GM23338 (cell line): Measurements from ENCODE around the gene EMILIN2. TPM values are rescaled to one million over a fixed set of nuclear protein-coding genes. Genes with fewer than 3 reads are reported as not detected.

Experiments used
- ATAC-seq: fragments of 200-7000 bp; cut with Tn5 transposase; 3 replicates; pipeline ENCODE4 v1.9.1; 2020
- DNase-seq: peaks from one replicate; pipeline ENCODE4 v3.0.0-alpha.2; 2015; ENCODE audit warnings: low spot score
- H2AFZ ChIP-seq: fragments of 200-600 bp; sonication (generic); 2 replicates; pipeline ENCODE4 v1.8.0; 2016; ENCODE audit warnings: antibody characterized with exemption, mild to moderate bottlenecking, moderate library complexity
- H3F3A ChIP-seq: fragments of 200-600 bp; sonication (generic); replicated peaks from 2 replicates; pipeline ENCODE4 v1.8.0; 2017; ENCODE audit warnings: antibody characterized with exemption, mixed run types, low read depth
- H3K27ac ChIP-seq: fragments of 200-600 bp; sonication (generic); 2 replicates; pipeline ENCODE4 v1.6.1; 2016; ENCODE audit warnings: low read depth
- H3K27me3 ChIP-seq: fragments of 200-600 bp; sonication (generic); 2 replicates; pipeline ENCODE4 v1.8.0; 2016; ENCODE audit warnings: mild to moderate bottlenecking, mixed run types, moderate library complexity; ENCODE audit not compliant: insufficient read depth
- H3K36me3 ChIP-seq: fragments of 200-600 bp; sonication (generic); 2 replicates; pipeline ENCODE4 v1.8.0; 2016; ENCODE audit warnings: mild to moderate bottlenecking; ENCODE audit not compliant: insufficient read depth
- H3K4me1 ChIP-seq: fragments of 200-600 bp; sonication (generic); 2 replicates; pipeline ENCODE4 v1.8.0; 2016; ENCODE audit warnings: mild to moderate bottlenecking, moderate library complexity; ENCODE audit not compliant: insufficient read depth
- H3K4me2 ChIP-seq: fragments of 200-600 bp; sonication (generic); 2 replicates; pipeline ENCODE4 v1.7.1; 2017; ENCODE audit warnings: mixed run types
- H3K4me3 ChIP-seq: fragments of 200-600 bp; sonication (generic); 2 replicates; pipeline ENCODE4 v1.6.1; 2016; ENCODE audit warnings: mixed run types
- H3K79me2 ChIP-seq: fragments of 200-600 bp; sonication (generic); replicated peaks from 2 replicates; pipeline ENCODE4 v1.8.0; 2017; ENCODE audit warnings: mild to moderate bottlenecking; ENCODE audit not compliant: insufficient read depth
- H3K9me2 ChIP-seq: fragments of 200-600 bp; sonication (generic); 2 replicates; pipeline ENCODE4 v1.8.0; 2017; ENCODE audit not compliant: insufficient read depth
- H4K20me1 ChIP-seq: fragments of 200-600 bp; sonication (generic); replicated peaks from 2 replicates; pipeline ENCODE4 v1.8.0; 2017; ENCODE audit warnings: mild to moderate bottlenecking; ENCODE audit not compliant: insufficient read depth
- H3K27ac Mint-ChIP-seq: 2 replicates; pipeline ENCODE4 v1.8.0; 2020; ENCODE audit warnings: inconsistent platforms, mild to moderate bottlenecking, moderate library complexity, mixed read lengths
- H3K27me3 Mint-ChIP-seq: 3 replicates; pipeline ENCODE4 v1.8.0; 2022; ENCODE audit warnings: low read depth, mild to moderate bottlenecking, moderate library complexity, mixed read lengths, inconsistent platforms; ENCODE audit not compliant: insufficient read depth, poor library complexity
- H3K36me3 Mint-ChIP-seq: 3 replicates; pipeline ENCODE4 v1.8.0; 2021; ENCODE audit warnings: low read depth, mild to moderate bottlenecking, inconsistent platforms, moderate library complexity, mixed read lengths
- H3K4me1 Mint-ChIP-seq: 3 replicates; pipeline ENCODE4 v1.8.0; 2020; ENCODE audit warnings: mild to moderate bottlenecking, inconsistent platforms, mixed read lengths
- H3K4me3 Mint-ChIP-seq: 3 replicates; pipeline ENCODE4 v1.8.0; 2021; ENCODE audit warnings: moderate library complexity, mild to moderate bottlenecking, inconsistent platforms, mixed read lengths
- H3K9me3 Mint-ChIP-seq: 3 replicates; pipeline ENCODE4 v1.8.0; 2020; ENCODE audit warnings: moderate library complexity, mild to moderate bottlenecking, inconsistent platforms, mixed read lengths
- CREB1 ChIP-seq: fragments of 250-450 bp; sonication (Bioruptor Pico); IDR thresholded peaks from 2 replicates; pipeline ENCODE4 v1.5.0; 2020; ENCODE audit warnings: low read depth, mild to moderate bottlenecking, moderate library complexity
- CTCF ChIP-seq, 2 experiments: fragments of 200-600 bp in 1 of 2; sonication (generic) in 1 of 2; conservative IDR thresholded peaks; 2 replicates each; pipeline versions ENCODE4 v1.5.1 to v1.6.1; 2016 to 2017; ENCODE audit warnings: antibody characterized with exemption in 2 of 2, low read depth in 2 of 2, mild to moderate bottlenecking in 2 of 2, moderate library complexity in 1 of 2
- ETS1 ChIP-seq: IDR thresholded peaks from 2 replicates; pipeline ENCODE4 v1.6.1; 2016; ENCODE audit warnings: antibody characterized with exemption
- EZH2 ChIP-seq: fragments of 200-600 bp; sonication (generic); IDR thresholded peaks from one replicate; pipeline ENCODE4 v1.8.0; 2017; ENCODE audit warnings: antibody characterized with exemption, mild to moderate bottlenecking, low read depth; ENCODE audit not compliant: unreplicated experiment
- EZH2phosphoT487 ChIP-seq: fragments of 200-600 bp; sonication (generic); IDR thresholded peaks from one replicate; pipeline ENCODE4 v1.8.1; 2018; ENCODE audit warnings: antibody characterized with exemption; ENCODE audit not compliant: unreplicated experiment
- JUNB ChIP-seq: IDR thresholded peaks from one replicate; pipeline ENCODE4 v1.6.1; 2016; ENCODE audit warnings: antibody characterized with exemption; ENCODE audit not compliant: unreplicated experiment
- NANOG ChIP-seq: IDR thresholded peaks from 2 replicates; pipeline ENCODE4 v1.6.1; 2016; ENCODE audit warnings: antibody characterized with exemption, borderline replicate concordance
- POLR2AphosphoS5 ChIP-seq: IDR thresholded peaks from 2 replicates; pipeline ENCODE4 v1.6.1; 2016; ENCODE audit warnings: antibody characterized with exemption, low read depth
- REST ChIP-seq: IDR thresholded peaks from one replicate; pipeline ENCODE4 v1.6.1; 2018; ENCODE audit warnings: antibody characterized with exemption; ENCODE audit not compliant: unreplicated experiment
- STAT1 ChIP-seq: IDR thresholded peaks from one replicate; pipeline ENCODE4 v1.6.1; 2016; ENCODE audit warnings: antibody characterized with exemption; ENCODE audit not compliant: unreplicated experiment
- ZNF114 ChIP-seq: fragments of 250-450 bp; sonication (Bioruptor Pico); IDR thresholded peaks from 2 replicates; pipeline ENCODE4 v1.5.0; 2020; ENCODE audit warnings: mild to moderate bottlenecking, moderate library complexity
- ZNF331 ChIP-seq: fragments of 250-450 bp; sonication (Bioruptor Pico); IDR thresholded peaks from 2 replicates; pipeline ENCODE4 v1.5.0; 2020; ENCODE audit warnings: low read depth, mild to moderate bottlenecking, moderate library complexity
- ZNF462 ChIP-seq: fragments of 250-450 bp; sonication (Bioruptor Pico); IDR thresholded peaks from 2 replicates; pipeline ENCODE4 v1.5.0; 2020; ENCODE audit warnings: mild to moderate bottlenecking, moderate library complexity
- polyA plus RNA-seq: library from polyadenylated mRNA; unstranded; fragments of >200 nt; fragmentation: Nextera tagmentation; extraction: Ambion mirVana; gene quantifications from 2 replicates; pipeline ENCODE4 v1.2.1, GENCODE V29; 2016
- total RNA-seq: library from RNA; depleted of rRNA; stranded (reverse); fragments of >200 nt; shearing (Covaris generic); gene quantifications from 2 replicates; pipeline ENCODE4 v1.2.3, GENCODE V29; 2014

The EMILIN2 gene
- total and polyA plus RNA-seq, 2 experiments from 2014 or later, result 3.0 to 11.6 TPM

GRCh38 chr18:2845172-2845571, 1.6 kb upstream of the EMILIN2 start:
- ATAC-seq, result no peak
- H3K9me2 ChIP-seq, result no peaks in the 10 kb centered on the region
- H2AFZ ChIP-seq, result no peak overlapping the region
- no peak overlapping the region for H3K27ac ChIP-seq
- no peak overlapping the region for H3K4me2 ChIP-seq
- Mint-ChIP-seq H3K27me3 (peaks cover 57% of the 10 kb centered on the region), H3K4me1 (peaks cover 5% of the 10 kb centered on the region), H3K9me3 (no peaks in the 10 kb centered on the region; the same call in 2 of the 3 replicates), H3K4me3 (no peak overlapping the region), H3K36me3 (no peaks in the 10 kb centered on the region; the same call in 2 of the 3 replicates), H3K27ac (no peak overlapping the region)
- H3K4me1 ChIP-seq, result peaks cover 7% of the 10 kb centered on the region
- H4K20me1 ChIP-seq, result no peaks in the 10 kb centered on the region
- H3F3A ChIP-seq, result peaks cover 5% of the 10 kb centered on the region; the same call in 1 of the 2 replicates
- TF ChIP-seq ZNF331 (CRISPR knock-in tag), result no peak
- TF ChIP-seq NANOG, result no peak
- TF ChIP-seq EZH2, result no peak
- TF ChIP-seq EZH2phosphoT487, result no peak
- TF ChIP-seq JUNB, result no peak
- TF ChIP-seq POLR2AphosphoS5, result no peak
- TF ChIP-seq REST, result no peak
- TF ChIP-seq ZNF462 (CRISPR knock-in tag), result no peak
- no peak for TF ChIP-seq ETS1
- TF ChIP-seq CTCF (conservative IDR thresholded peaks at IDR 0.05; ENCODE audit: low read depth in 2 of 2), result no peak
- TF ChIP-seq STAT1, result no peak
- TF ChIP-seq ZNF114, result no peak
- TF ChIP-seq CREB1, result no peak
- no peak for DNase-seq
- no peaks in the 10 kb centered on the region for H3K79me2 ChIP-seq
- no peaks in the 10 kb centered on the region for H3K36me3 ChIP-seq
- no peak overlapping the region for H3K4me3 ChIP-seq
- peaks cover 75% of the 10 kb centered on the region for H3K27me3 ChIP-seq
